Ammon's horn (tissue), 1 donor: ENCODE measurements around the gene PSMD4.
"Not testable (repeated sequence)": the region's sequence is repeated elsewhere in the genome, so short reads cannot be mapped to it uniquely, and the experiment has no call there.

Experiments used
- DNase-seq: peaks from one replicate; pipeline ENCODE4 v3.0.0-alpha.2; 2016; ENCODE audit warnings: low spot score

PSMD4 gene

GRCh38 chr1:151254217-151255213, at the start of gene PSMD4:
Gene PSMD4 (plus strand): TSS chr1:151254734. CDS start chr1:151254783, 49 bp downstream.
- DNase-seq, result peak; percentile 98

GRCh38 chr1:151205381-151205965, 49.1 kb upstream of the PSMD4 start:
- not testable (repeated sequence) for DNase-seq

- DNase-seq, result no peak
Measured at GRCh38 chr1:151210830-151211229, 43.7 kb upstream of the PSMD4 start.

GRCh38 chr1:151211972-151212705, 42.4 kb upstream of the PSMD4 start:
- no peak for DNase-seq

GRCh38 chr1:151213560-151213959, 41.0 kb upstream of the PSMD4 start:
- no peak for DNase-seq

GRCh38 chr1:151221616-151222015, 32.9 kb upstream of the PSMD4 start:
- no peak for DNase-seq

- DNase-seq, result peak; percentile 5
Measured at GRCh38 chr1:151222130-151222529, 32.4 kb upstream of the PSMD4 start.

- no peak for DNase-seq
Measured at GRCh38 chr1:151235235-151235634, 19.3 kb upstream of the PSMD4 start.

GRCh38 chr1:151237678-151238466, 16.7 kb upstream of the PSMD4 start:
- DNase-seq, result no peak

- DNase-seq, result peak; percentile 49
Measured at GRCh38 chr1:151238467-151238739, 16.1 kb upstream of the PSMD4 start.

- no peak for DNase-seq
Measured at GRCh38 chr1:151242442-151242841, 12.1 kb upstream of the PSMD4 start.

- DNase-seq, result no peak
Measured at GRCh38 chr1:151243683-151244216, 10.8 kb upstream of the PSMD4 start.

- DNase-seq, result no peak
Measured at GRCh38 chr1:151246786-151247185, 7.7 kb upstream of the PSMD4 start.

GRCh38 chr1:151251656-151252470, 2.7 kb upstream of the PSMD4 start:
- peak; percentile 87 for DNase-seq

- no peak for DNase-seq
Measured at GRCh38 chr1:151255381-151255780, 847 bp downstream of the PSMD4 start.

- no peak for DNase-seq
Measured at GRCh38 chr1:151259351-151259750, 4.8 kb downstream of the PSMD4 start.

GRCh38 chr1:151265446-151266236, 11.1 kb downstream of the PSMD4 start:
- DNase-seq, result no peak

- DNase-seq, result no peak
Measured at GRCh38 chr1:151266315-151266714, 11.8 kb downstream of the PSMD4 start.

- DNase-seq, result no peak
Measured at GRCh38 chr1:151266821-151267220, 12.3 kb downstream of the PSMD4 start.

GRCh38 chr1:151267760-151268159, 13.2 kb downstream of the PSMD4 start:
- DNase-seq, result no peak
